IPS-18c (cell line): ENCODE results near the gene EGR4.

Experiments
- H3K4me3 ChIP-seq: 2 replicates; pipeline ENCODE4 v1.7.0; 2013; ENCODE audit warnings: low read depth, mild to moderate bottlenecking, low read length, moderate library complexity; ENCODE audit not compliant: insufficient read depth
- H3K9me3 ChIP-seq: one replicate; pipeline ENCODE4 v1.6.1; 2013; ENCODE audit warnings: mild to moderate bottlenecking, low read length, moderate library complexity; ENCODE audit not compliant: control insufficient read depth, insufficient read depth

EGR4 gene

GRCh38 chr2:73257425-73258125 is 35.8 kb downstream of the EGR4 start:
- Histone ChIP-seq H3K9me3 (no peaks in the 10 kb centered on the region), H3K4me3 (no peak overlapping the region)

- H3K9me3 ChIP-seq = no peaks in the 10 kb centered on the region
- H3K4me3 ChIP-seq = no peak overlapping the region
Measured at GRCh38 chr2:73257021-73257420, 36.3 kb downstream of the EGR4 start.

GRCh38 chr2:73256618-73256922 is 36.8 kb downstream of the EGR4 start:
- H3K4me3 ChIP-seq = no peak overlapping the region

GRCh38 chr2:73255907-73256617 is 37.3 kb downstream of the EGR4 start:
- H3K4me3 ChIP-seq = no peak overlapping the region
- no peaks in the 10 kb centered on the region for H3K9me3 ChIP-seq

More at GRCh38 chr2:73256618-73256922, 36.8 kb downstream of the EGR4 start:
- no peaks in the 10 kb centered on the region for H3K9me3 ChIP-seq

GRCh38 chr2:73255007-73255644 is 38.2 kb downstream of the EGR4 start:
- Histone ChIP-seq H3K4me3 (no peak overlapping the region; the same call in 1 of the 2 replicates), H3K9me3 (no peaks in the 10 kb centered on the region)

GRCh38 chr2:73254343-73255006 is 38.9 kb downstream of the EGR4 start:
- no peaks in the 10 kb centered on the region for H3K9me3 ChIP-seq
- no peak overlapping the region; the same call in 1 of the 2 replicates for H3K4me3 ChIP-seq

GRCh38 chr2:73253901-73254300 is 39.4 kb downstream of the EGR4 start:
- no peak overlapping the region for H3K4me3 ChIP-seq
- H3K9me3 ChIP-seq = no peaks in the 10 kb centered on the region

GRCh38 chr2:73253400-73253799 is 39.9 kb downstream of the EGR4 start:
- no peak overlapping the region for H3K4me3 ChIP-seq
- H3K9me3 ChIP-seq = no peaks in the 10 kb centered on the region

- no peak overlapping the region for H3K4me3 ChIP-seq
Measured at GRCh38 chr2:73252238-73253027, 40.9 kb downstream of the EGR4 start.

GRCh38 chr2:73250872-73251846 is 42.2 kb downstream of the EGR4 start:
- no peaks in the 10 kb centered on the region for H3K9me3 ChIP-seq
- no peak overlapping the region for H3K4me3 ChIP-seq

More at GRCh38 chr2:73252238-73253027, 40.9 kb downstream of the EGR4 start:
- H3K9me3 ChIP-seq = no peaks in the 10 kb centered on the region

- no peak overlapping the region for H3K4me3 ChIP-seq
Measured at GRCh38 chr2:73249636-73250035, 43.7 kb downstream of the EGR4 start.

GRCh38 chr2:73246850-73247249 is 46.5 kb downstream of the EGR4 start:
- Histone ChIP-seq H3K9me3 (no peaks in the 10 kb centered on the region), H3K4me3 (no peak overlapping the region)

More at GRCh38 chr2:73249636-73250035, 43.7 kb downstream of the EGR4 start:
- no peaks in the 10 kb centered on the region for H3K9me3 ChIP-seq

- H3K4me3 ChIP-seq = no peak overlapping the region
- H3K9me3 ChIP-seq = no peaks in the 10 kb centered on the region
Measured at GRCh38 chr2:73244580-73244979, 48.8 kb downstream of the EGR4 start.

GRCh38 chr2:73243884-73244570 is 49.3 kb downstream of the EGR4 start:
- Histone ChIP-seq H3K9me3 (no peaks in the 10 kb centered on the region), H3K4me3 (no peak overlapping the region)
